ENCODE results near the gene FHIT. TPM values are rescaled to one million over a fixed set of nuclear protein-coding genes. Genes with fewer than 3 reads are reported as not detected.

FHIT gene
- total RNA-seq, 1 experiment from 2014 or later: 3.6 TPM

GRCh38 chr3:61092870-61093269, 158.4 kb downstream of the FHIT start:
- intact Hi-C loops (cut with micrococcal nuclease): no loop called here
- ChIA-PET CTCF (no interaction called here), POLR2A (ENCODE audit: unreplicated experiment) (no interaction called here)
- no peak overlapping the region for H3K27ac ChIP-seq (ENCODE audit: low read length)
- H3K4me2 ChIP-seq (ENCODE audit: low read length): no peak overlapping the region
- H3K27me3 ChIP-seq (ENCODE audit: low read length): no peaks in the 10 kb centered on the region
- H3K4me3 ChIP-seq (ENCODE audit: low read length): no peak overlapping the region
- DNase-seq (no peak), ATAC-seq (no peak)
- H2AFZ ChIP-seq (ENCODE audit: low read length): no peak overlapping the region
- no peaks in the 10 kb centered on the region for H3K4me1 ChIP-seq (ENCODE audit: insufficient read depth, low read length)
- TF ChIP-seq, protein P1, sequence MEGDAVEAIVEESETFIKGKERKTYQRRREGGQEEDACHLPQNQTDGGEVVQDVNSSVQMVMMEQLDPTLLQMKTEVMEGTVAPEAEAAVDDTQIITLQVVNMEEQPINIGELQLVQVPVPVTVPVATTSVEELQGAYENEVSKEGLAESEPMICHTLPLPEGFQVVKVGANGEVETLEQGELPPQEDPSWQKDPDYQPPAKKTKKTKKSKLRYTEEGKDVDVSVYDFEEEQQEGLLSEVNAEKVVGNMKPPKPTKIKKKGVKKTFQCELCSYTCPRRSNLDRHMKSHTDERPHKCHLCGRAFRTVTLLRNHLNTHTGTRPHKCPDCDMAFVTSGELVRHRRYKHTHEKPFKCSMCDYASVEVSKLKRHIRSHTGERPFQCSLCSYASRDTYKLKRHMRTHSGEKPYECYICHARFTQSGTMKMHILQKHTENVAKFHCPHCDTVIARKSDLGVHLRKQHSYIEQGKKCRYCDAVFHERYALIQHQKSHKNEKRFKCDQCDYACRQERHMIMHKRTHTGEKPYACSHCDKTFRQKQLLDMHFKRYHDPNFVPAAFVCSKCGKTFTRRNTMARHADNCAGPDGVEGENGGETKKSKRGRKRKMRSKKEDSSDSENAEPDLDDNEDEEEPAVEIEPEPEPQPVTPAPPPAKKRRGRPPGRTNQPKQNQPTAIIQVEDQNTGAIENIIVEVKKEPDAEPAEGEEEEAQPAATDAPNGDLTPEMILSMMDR (conservative IDR thresholded peaks at IDR 0.05; ENCODE audit: low read depth, low read length): no peak
- TF ChIP-seq EZH2 (IDR thresholded peaks at IDR 0.05; ENCODE audit: low read length, unreplicated experiment) (no peak), EZH2phosphoT487 (IDR thresholded peaks at IDR 0.05; ENCODE audit: borderline replicate concordance, low read length) (no peak)
- no peaks in the 10 kb centered on the region for H4K20me1 ChIP-seq (ENCODE audit: low read length)
- H3F3A ChIP-seq (ENCODE audit: low read length, unreplicated experiment): no peaks in the 10 kb centered on the region
- no peaks in the 10 kb centered on the region for H3K9me3 ChIP-seq (ENCODE audit: low read length)
- H3K36me3 ChIP-seq (ENCODE audit: low read depth, low read length): no peaks in the 10 kb centered on the region
- no peaks in the 10 kb centered on the region for H3K79me2 ChIP-seq (ENCODE audit: low read length)
- no TSS peak for BruUV-seq (replicated peaks)
- H3K9ac ChIP-seq (ENCODE audit: low read length): no peak overlapping the region
- H3K9me2 ChIP-seq (replicated peaks; ENCODE audit: low read length): no peaks in the 10 kb centered on the region

DNA sequence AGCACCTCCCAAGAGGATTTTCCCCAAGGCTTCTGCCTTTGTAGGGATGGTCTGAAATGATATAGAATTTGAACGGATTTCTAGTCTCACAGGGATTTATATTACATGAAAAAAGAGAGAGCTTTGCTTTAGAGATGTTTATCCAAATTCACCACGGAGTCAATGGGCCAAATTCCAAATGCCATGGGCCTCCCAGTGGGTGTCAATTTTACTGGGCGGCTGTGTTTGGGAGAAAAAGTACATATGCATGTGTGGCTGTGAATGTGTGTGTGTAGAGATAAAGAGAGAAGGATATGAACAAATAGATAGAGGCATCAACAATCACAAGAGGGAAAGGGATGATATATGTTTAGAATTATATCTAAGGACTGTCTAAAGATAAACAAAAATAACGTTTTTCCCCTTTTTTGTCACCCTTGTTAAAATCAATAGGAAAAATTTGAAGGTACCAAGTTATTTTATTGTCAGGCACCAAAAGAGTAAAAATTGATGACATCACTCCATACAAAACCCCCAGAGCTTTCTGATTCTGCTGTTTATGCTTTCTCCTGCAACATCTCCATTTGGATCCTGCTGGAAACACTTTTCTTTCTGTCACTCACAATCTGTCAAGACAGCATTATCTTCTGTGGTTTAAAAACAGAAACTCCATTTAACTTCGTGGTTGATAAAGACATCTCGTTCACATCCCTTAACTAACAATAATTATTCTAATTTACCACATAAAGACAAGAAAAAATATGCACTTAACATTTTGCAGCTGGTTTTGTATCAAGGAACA, 160.7 kb downstream of the FHIT start:
- H3K9me3 ChIP-seq (ENCODE audit: low read length): no peaks in the 10 kb centered on the region
- no TSS peak for BruUV-seq (replicated peaks)
- no peak overlapping the region for H3K9ac ChIP-seq (ENCODE audit: low read length)
- no peaks in the 10 kb centered on the region for H3K79me2 ChIP-seq (ENCODE audit: low read length)
- no peak overlapping the region for H3K4me3 ChIP-seq (ENCODE audit: low read length)
- POLR2A ChIA-PET (ENCODE audit: unreplicated experiment): no interaction called here
- DNase-seq: no peak
- H3K4me2 ChIP-seq (ENCODE audit: low read length): no peak overlapping the region
- H3K27me3 ChIP-seq (ENCODE audit: low read length): no peaks in the 10 kb centered on the region
- no peaks in the 10 kb centered on the region for H3K4me1 ChIP-seq (ENCODE audit: insufficient read depth, low read length)
- H3K9me2 ChIP-seq (replicated peaks; ENCODE audit: low read length): no peaks in the 10 kb centered on the region
- H2AFZ ChIP-seq (ENCODE audit: low read length): no peak overlapping the region
- H4K20me1 ChIP-seq (ENCODE audit: low read length): no peaks in the 10 kb centered on the region
- ATAC-seq: no peak
- intact Hi-C loops (cut with micrococcal nuclease): no loop called here
- no peaks in the 10 kb centered on the region for H3F3A ChIP-seq (ENCODE audit: low read length, unreplicated experiment)
- H3K27ac ChIP-seq (ENCODE audit: low read length): no peak overlapping the region
- CTCF ChIA-PET: no interaction called here
- TF ChIP-seq, protein P1 (conservative IDR thresholded peaks at IDR 0.05; ENCODE audit: low read depth, low read length): no peak
- TF ChIP-seq EZH2phosphoT487 (IDR thresholded peaks at IDR 0.05; ENCODE audit: borderline replicate concordance, low read length) (no peak), EZH2 (IDR thresholded peaks at IDR 0.05; ENCODE audit: low read length, unreplicated experiment) (no peak)
- no peaks in the 10 kb centered on the region for H3K36me3 ChIP-seq (ENCODE audit: low read depth, low read length)

DNA sequence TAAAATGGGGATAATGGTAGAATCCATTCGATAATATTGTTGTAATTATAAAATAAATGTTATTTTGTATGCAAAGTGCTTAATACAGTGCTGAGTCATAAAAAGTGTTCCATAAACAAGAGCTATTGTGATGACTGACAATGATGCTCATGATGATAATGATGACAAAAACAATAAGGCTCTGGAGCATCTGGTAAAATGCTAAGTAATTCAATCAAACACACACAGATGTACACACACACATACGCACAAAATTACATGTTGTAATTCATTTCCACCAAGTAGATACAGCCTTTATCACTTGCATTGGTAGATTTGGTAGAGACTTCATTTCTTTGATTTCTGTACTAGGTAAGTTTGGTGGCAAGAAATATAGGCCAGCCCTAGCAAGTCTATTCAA, 163.8 kb downstream of the FHIT start:
- TF ChIP-seq, protein P1 (conservative IDR thresholded peaks at IDR 0.05; ENCODE audit: low read depth, low read length): no peak
- TF ChIP-seq EZH2 (IDR thresholded peaks at IDR 0.05; ENCODE audit: low read length, unreplicated experiment) (no peak), EZH2phosphoT487 (IDR thresholded peaks at IDR 0.05; ENCODE audit: borderline replicate concordance, low read length) (no peak)
- Histone ChIP-seq H3K4me1 (ENCODE audit: insufficient read depth, low read length) (no peaks in the 10 kb centered on the region), H3K9me2 (replicated peaks; ENCODE audit: low read length) (no peaks in the 10 kb centered on the region), H3K27ac (ENCODE audit: low read length) (no peak overlapping the region), H3K9ac (ENCODE audit: low read length) (no peak overlapping the region), H3K4me2 (ENCODE audit: low read length) (no peak overlapping the region), H4K20me1 (ENCODE audit: low read length) (no peaks in the 10 kb centered on the region), H3K9me3 (ENCODE audit: low read length) (no peaks in the 10 kb centered on the region), H2AFZ (ENCODE audit: low read length) (no peak overlapping the region), H3F3A (ENCODE audit: low read length, unreplicated experiment) (no peaks in the 10 kb centered on the region), H3K4me3 (ENCODE audit: low read length) (no peak overlapping the region), H3K36me3 (ENCODE audit: low read depth, low read length) (no peaks in the 10 kb centered on the region), H3K27me3 (ENCODE audit: low read length) (no peaks in the 10 kb centered on the region), H3K79me2 (ENCODE audit: low read length) (no peaks in the 10 kb centered on the region)
- intact Hi-C loops (cut with micrococcal nuclease): no loop called here
- BruUV-seq (replicated peaks): no TSS peak
- ATAC-seq: no peak
- POLR2A ChIA-PET (ENCODE audit: unreplicated experiment): no interaction called here
- CTCF ChIA-PET: no interaction called here
- no peak for DNase-seq

Measured in PC-3 (cell line).